K562 (cell line): Measurements from ENCODE around the gene JAKMIP1. TPM values are rescaled to one million over a fixed set of nuclear protein-coding genes. Genes with fewer than 3 reads are reported as not detected.

Source experiments
- ATAC-seq: fragments of 200-7000 bp; cut with Tn5 transposase; 3 replicates; pipeline ENCODE4 v1.9.1; 2020; ENCODE audit warnings: moderate library complexity
- BruUV-seq: library from RNA; stranded (reverse); fragments of 400-500 nt; replicated peaks from 2 replicates; lab custom pipeline; 2021; lab: Mats Ljungman, UMichigan
- CTCF ChIA-PET: fragments of 300-600 bp; formaldehyde crosslinking; extraction: SDS; loops from one replicate; lab custom pipeline; 2021; ENCODE audit warnings: low intra/inter-chr PET ratio; lab: Yijun Ruan, JAX
- POLR2A ChIA-PET: fragments of 300-600, 350-650 bp; sonication (Branson Sonifier 250); formaldehyde crosslinking; extraction: SDS; loops from one replicate; lab custom pipeline; 2021; ENCODE audit warnings: antibody characterized with exemption, inconsistent platforms; lab: Yijun Ruan, JAX
- DNase-seq, 4 experiments: peaks; one replicate each; pipeline versions ENCODE4 v3.0.0 to v3.0.0-alpha.2; 2011 to 2018; ENCODE audit warnings: low spot score in 3 of 4, mixed read lengths in 3 of 4; ENCODE audit errors: extremely low read depth in 1 of 4
- FAIRE-seq: peaks from 2 replicates; lab custom pipeline; 2011; peaks lifted over from hg19 to GRCh38; lab: Jason Lieb, UNC
- H2AFZ ChIP-seq: 2 replicates; pipeline ENCODE4 v1.6.0; 2011; ENCODE audit warnings: low read depth, low read length, control low read depth, inconsistent platforms
- H3K27ac ChIP-seq: fragments of 200-600 bp; 3 replicates; pipeline ENCODE4 v1.8.0; 2011; ENCODE audit warnings: low read depth, mild to moderate bottlenecking, control low read depth, inconsistent platforms, low read length, moderate library complexity, mixed read lengths; ENCODE audit errors: extremely low read depth
- H3K27me3 ChIP-seq, 2 experiments: fragments of 300-600 bp in 1 of 2; 2 replicates in 1 of 2; 3 replicates in 1 of 2; pipeline versions ENCODE4 v1.6.0 to v1.8.0; 2011; ENCODE audit warnings: inconsistent platforms in 2 of 2, low read length in 2 of 2, mild to moderate bottlenecking in 1 of 2, mixed read lengths in 1 of 2, moderate library complexity in 1 of 2; ENCODE audit not compliant: control insufficient read depth in 2 of 2, insufficient read depth in 2 of 2
- H3K36me3 ChIP-seq: fragments of 300-600 bp; 3 replicates; pipeline ENCODE4 v1.8.0; 2011; ENCODE audit warnings: mild to moderate bottlenecking, low read length, inconsistent platforms; ENCODE audit not compliant: control insufficient read depth, insufficient read depth
- H3K4me1 ChIP-seq, 2 experiments: fragments of 200-600 bp in 1 of 2; replicated peaks in 1 of 2; 2 replicates in 1 of 2; 3 replicates in 1 of 2; pipeline versions ENCODE4 v1.5.1 to v1.8.0; 2011; ENCODE audit warnings: inconsistent platforms in 2 of 2, low read length in 2 of 2, mild to moderate bottlenecking in 1 of 2, mixed read lengths in 1 of 2, moderate library complexity in 1 of 2; ENCODE audit not compliant: control insufficient read depth in 2 of 2, insufficient read depth in 2 of 2
- H3K4me2 ChIP-seq: 2 replicates; pipeline ENCODE4 v1.6.1; 2011; ENCODE audit warnings: low read length, control low read depth, inconsistent platforms, mixed read lengths; ENCODE audit not compliant: insufficient read depth
- H3K4me3 ChIP-seq: fragments of 200-600 bp; sonication (generic), shearing (Covaris generic); 2 replicates; pipeline ENCODE4 v1.5.1; 2016; ENCODE audit warnings: control low read depth, inconsistent platforms
- H3K79me2 ChIP-seq: fragments of 200-600 bp; 3 replicates; pipeline ENCODE4 v1.8.0; 2011; ENCODE audit warnings: low read length, inconsistent platforms; ENCODE audit not compliant: control insufficient read depth, insufficient read depth
- H3K9ac ChIP-seq, 2 experiments: 2 replicates each; pipeline versions ENCODE4 v1.6.0 to v1.6.1; 2011; ENCODE audit warnings: low read depth in 2 of 2, low read length in 2 of 2, control low read depth in 1 of 2, inconsistent platforms in 1 of 2, mild to moderate bottlenecking in 1 of 2, mixed read lengths in 1 of 2; ENCODE audit not compliant: insufficient read depth in 1 of 2
- H3K9me1 ChIP-seq: one replicate; pipeline ENCODE4 v1.6.0; 2011; ENCODE audit warnings: inconsistent platforms, mild to moderate bottlenecking, low read length, moderate library complexity; ENCODE audit not compliant: control insufficient read depth, insufficient read depth
- H3K9me3 ChIP-seq: replicated peaks from 2 replicates; pipeline ENCODE4 v1.5.1; 2011; ENCODE audit warnings: low read depth, low read length, inconsistent platforms; ENCODE audit not compliant: control insufficient read depth, insufficient read depth
- H4K20me1 ChIP-seq: replicated peaks from 2 replicates; pipeline ENCODE4 v1.6.1; 2011; ENCODE audit warnings: low read length, inconsistent platforms, mixed read lengths; ENCODE audit not compliant: control insufficient read depth, insufficient read depth
- BCLAF1 ChIP-seq, 2 experiments: fragments of 450-650 bp in 1 of 2; IDR thresholded peaks; 2 replicates each; pipeline ENCODE4 v1.6.1; 2011 to 2017; ENCODE audit warnings: low read depth in 2 of 2, antibody characterized with exemption in 1 of 2, borderline replicate concordance in 1 of 2, low read length in 1 of 2, mild to moderate bottlenecking in 1 of 2, mixed read lengths in 1 of 2; ENCODE audit not compliant: control insufficient read depth in 1 of 2
- CC2D1A ChIP-seq: fragments of 450-650 bp; IDR thresholded peaks from 2 replicates; pipeline ENCODE4 v1.6.1; 2017; ENCODE audit warnings: mild to moderate bottlenecking
- IRF9 ChIP-seq: fragments of 450-650 bp; IDR thresholded peaks from 2 replicates; pipeline ENCODE4 v1.6.1; 2016; ENCODE audit warnings: missing biosample characterization, missing genetic modification characterization
- KLF1 ChIP-seq: fragments of 450-650 bp; IDR thresholded peaks from 2 replicates; pipeline ENCODE4 v1.6.1; 2016; ENCODE audit warnings: missing genetic modification characterization, missing compliant biosample characterization
- MED1 ChIP-seq: sonication (generic); formaldehyde crosslinking; IDR thresholded peaks from 2 replicates; pipeline ENCODE4 v1.8.1; 2023; ENCODE audit warnings: missing genetic modification reagents, borderline replicate concordance
- MXD1 ChIP-seq: fragments of 250-450 bp; sonication (Bioruptor Pico); IDR thresholded peaks from 2 replicates; pipeline ENCODE4 v1.8.0; 2021; ENCODE audit warnings: borderline replicate concordance, mild to moderate bottlenecking, moderate library complexity; ENCODE audit not compliant: poor library complexity, severe bottlenecking
- NR3C1 ChIP-seq: sonication (generic); formaldehyde crosslinking; IDR thresholded peaks from 2 replicates; pipeline ENCODE4 v1.8.1; 2022; ENCODE audit warnings: missing genetic modification reagents
- NUFIP1 ChIP-seq: fragments of 450-650 bp; IDR thresholded peaks from 2 replicates; pipeline ENCODE4 v1.6.1; 2018; ENCODE audit not compliant: partially characterized antibody
- SREBF1 ChIP-seq: fragments of 150-350 bp; IDR thresholded peaks from 2 replicates; pipeline ENCODE4 v1.6.1; 2014; ENCODE audit warnings: antibody characterized with exemption, low read depth, low read length, borderline replicate concordance
- TBL1XR1 ChIP-seq, 2 experiments: IDR thresholded peaks; 2 replicates each; pipeline ENCODE4 v1.6.1; 2012; ENCODE audit warnings: improper control_type of control experiment in 2 of 2, low read length in 2 of 2, mild to moderate bottlenecking in 1 of 2
- ZNF224 ChIP-seq: sonication (generic); formaldehyde crosslinking; IDR thresholded peaks from 2 replicates; pipeline ENCODE4 v1.8.0; 2022; ENCODE audit warnings: mild to moderate bottlenecking, missing genetic modification reagents
- ZNF445 ChIP-seq: fragments of 250-450 bp; sonication (Bioruptor Pico); IDR thresholded peaks from 2 replicates; pipeline ENCODE4 v1.4.0; 2020; ENCODE audit warnings: low read depth, mild to moderate bottlenecking, moderate library complexity
- WGBS: fragments of 100-300 bp; shearing (Covaris generic); methylation state at CpG from one replicate; pipeline ENCODE4 v1.1.6; 2016; ENCODE audit warnings: low coverage, mixed read lengths; ENCODE audit not compliant: insufficient coverage; ENCODE audit errors: missing lambda C conversion rate; 5-methylcytosine and 5-hydroxymethylcytosine counted together
- in situ Hi-C: fragments of 300-500 bp; cut with MboI; formaldehyde crosslinking; loops from 4 replicates; pipeline ENCODE4 v1.15.0; 2018; ENCODE audit warnings: inconsistent platforms, mixed read lengths
- intact Hi-C: fragments of 100-400 bp; cut with micrococcal nuclease; formaldehyde crosslinking; loops from 2 replicates; pipeline ENCODE4 v1.14.2; 2022
- polyA plus RNA-seq, 8 experiments: library from polyadenylated mRNA; depleted of rRNA in 4 of 8; stranded (reverse) in 5 of 8; unstranded in 3 of 8; fragments of >200 nt; fragmentation: Nextera tagmentation in 2 of 8; fragmentation: Illumina TruSeq in 1 of 8; extraction: Ambion mirVana in 2 of 8; extraction: Trizol in 1 of 8; gene quantifications; 2 replicates each; pipeline versions ENCODE4 v1.2.1 to v1.2.3, GENCODE V29; 2011 to 2014; ENCODE audit warnings: inconsistent platforms in 1 of 8, missing spikeins in 1 of 8
- total RNA-seq, 7 experiments: library from RNA; depleted of rRNA in 6 of 7; stranded (reverse); fragments of >200 nt in 6 of 7; fragmentation: Illumina TruSeq in 2 of 7; extraction: Trizol in 2 of 7; gene quantifications; 2 replicates each; pipeline versions ENCODE4 v1.2.1 to v1.2.3, GENCODE V29; 2011 to 2021; ENCODE audit warnings: low replicate concordance in 1 of 7

Gene JAKMIP1
- total and polyA plus RNA-seq, 9 of the 15 experiments (the other 6 are each of a cell fraction or from before 2014, with no cell fraction given): not detected

GRCh38 chr4:6049985-6050384, 150.4 kb downstream of the JAKMIP1 start (continued):
- TF ChIP-seq BCLAF1 (IDR thresholded peaks at IDR 0.05; ENCODE audit: borderline replicate concordance in 1 of 2, control insufficient read depth in 1 of 2, low read depth in 2 of 2, low read length in 1 of 2) (no peak), ZNF445 (CRISPR knock-in tag) (no peak)

- H3K9me3 ChIP-seq: no peaks in the 10 kb centered on the region
- ChIA-PET POLR2A (interaction anchor here (1.2 kb wide), 1 partner anchor 17 kb away, joined by 3 read pairs; no protein-coding TSS in a partner anchor), CTCF (no interaction called here)
- in situ Hi-C loops: no loop called here
- ATAC-seq (no peak), DNase-seq (no peak), FAIRE-seq (no peak)
- no TSS peak for BruUV-seq
- no peak overlapping the region for H3K4me2 ChIP-seq
- intact Hi-C loops: no loop called here
- no peak overlapping the region for H3K27ac ChIP-seq
- H3K9ac ChIP-seq: no peak overlapping the region
- H3K4me3 ChIP-seq: no peak overlapping the region
- 2% methylated on average over 12 of the region's 12 CpGs for WGBS
- no peaks in the 10 kb centered on the region for H4K20me1 ChIP-seq
- no peaks in the 10 kb centered on the region for H3K36me3 ChIP-seq
- peaks cover 12 to 38% of the 10 kb centered on the region in 2 experiments for H3K27me3 ChIP-seq
- no peaks in the 10 kb centered on the region for H3K9me1 ChIP-seq
- H3K4me1 ChIP-seq: no peaks in the 10 kb centered on the region
- H2AFZ ChIP-seq: no peak overlapping the region
- H3K79me2 ChIP-seq: no peaks in the 10 kb centered on the region
- TF ChIP-seq NUFIP1 (no peak), TBL1XR1 (IDR thresholded peaks at IDR 0.05; ENCODE audit: low read length in 2 of 2) (no peak), NR3C1 (CRISPR knock-in tag) (no peak), ZNF224 (CRISPR knock-in tag) (no peak), SREBF1 (no peak), MXD1 (no peak), KLF1 (tag) (no peak), MED1 (CRISPR knock-in tag) (no peak), IRF9 (tag) (no peak), CC2D1A (no peak)
Measured at GRCh38 chr4:6049278-6049677, 151.1 kb downstream of the JAKMIP1 start.
